ENCODE results near the gene BMP15.

DNA sequence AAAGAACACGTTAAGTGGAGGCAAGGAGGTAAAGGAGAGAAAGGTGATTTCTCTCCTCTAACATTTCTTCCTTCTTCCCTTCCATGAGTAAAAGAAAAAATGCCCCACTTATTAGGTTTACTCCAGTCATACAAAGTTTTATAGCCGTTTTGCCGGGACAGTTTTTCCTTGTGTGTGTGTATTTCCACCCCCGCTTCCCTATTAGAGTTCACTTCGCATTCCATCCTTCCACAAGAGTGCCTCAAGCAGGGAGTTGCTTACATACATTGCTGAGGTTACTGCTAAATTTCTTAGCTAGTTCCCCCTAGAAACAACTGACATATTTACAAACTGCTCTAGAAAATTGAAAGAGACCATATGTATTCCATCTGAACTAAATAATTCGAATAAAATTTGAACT lies 45.2 kb upstream of the BMP15 start:
- TF ChIP-seq CTCF (IDR thresholded peaks at IDR 0.05), result no peak
- no peak for TF ChIP-seq POLR2AphosphoS5 (IDR thresholded peaks at IDR 0.05)

Data from suprapubic skin (tissue), 3 donors.